Measurements from ENCODE around the gene CBY3.

DNA sequence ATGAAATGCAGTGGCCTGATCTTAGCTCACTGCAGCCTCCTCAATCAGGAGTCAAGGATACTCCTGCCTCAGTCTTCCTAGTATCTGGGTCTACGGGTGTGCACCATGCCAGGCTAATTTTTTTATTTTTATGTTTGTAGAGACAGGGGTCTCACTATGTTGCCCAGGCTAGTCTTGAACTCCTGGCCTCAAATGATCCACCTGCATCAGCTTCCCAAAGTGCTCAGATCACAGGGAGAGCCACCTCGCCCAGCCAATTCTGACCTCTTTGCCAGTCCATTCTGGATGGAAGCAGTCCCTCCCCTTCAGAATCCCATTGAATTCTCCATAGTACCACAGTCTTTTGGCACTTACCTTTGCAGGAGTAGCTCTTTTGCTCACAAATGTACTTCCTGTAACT lies 16.3 kb upstream of the CBY3 start:
- TF ChIP-seq, protein P1, sequence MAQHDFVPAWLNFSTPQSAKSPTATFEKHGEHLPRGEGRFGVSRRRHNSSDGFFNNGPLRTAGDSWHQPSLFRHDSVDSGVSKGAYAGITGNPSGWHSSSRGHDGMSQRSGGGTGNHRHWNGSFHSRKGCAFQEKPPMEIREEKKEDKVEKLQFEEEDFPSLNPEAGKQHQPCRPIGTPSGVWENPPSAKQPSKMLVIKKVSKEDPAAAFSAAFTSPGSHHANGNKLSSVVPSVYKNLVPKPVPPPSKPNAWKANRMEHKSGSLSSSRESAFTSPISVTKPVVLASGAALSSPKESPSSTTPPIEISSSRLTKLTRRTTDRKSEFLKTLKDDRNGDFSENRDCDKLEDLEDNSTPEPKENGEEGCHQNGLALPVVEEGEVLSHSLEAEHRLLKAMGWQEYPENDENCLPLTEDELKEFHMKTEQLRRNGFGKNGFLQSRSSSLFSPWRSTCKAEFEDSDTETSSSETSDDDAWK (CRISPR knock-in tag; IDR thresholded peaks at IDR 0.05), result no peak
- TF ChIP-seq, protein P2, sequence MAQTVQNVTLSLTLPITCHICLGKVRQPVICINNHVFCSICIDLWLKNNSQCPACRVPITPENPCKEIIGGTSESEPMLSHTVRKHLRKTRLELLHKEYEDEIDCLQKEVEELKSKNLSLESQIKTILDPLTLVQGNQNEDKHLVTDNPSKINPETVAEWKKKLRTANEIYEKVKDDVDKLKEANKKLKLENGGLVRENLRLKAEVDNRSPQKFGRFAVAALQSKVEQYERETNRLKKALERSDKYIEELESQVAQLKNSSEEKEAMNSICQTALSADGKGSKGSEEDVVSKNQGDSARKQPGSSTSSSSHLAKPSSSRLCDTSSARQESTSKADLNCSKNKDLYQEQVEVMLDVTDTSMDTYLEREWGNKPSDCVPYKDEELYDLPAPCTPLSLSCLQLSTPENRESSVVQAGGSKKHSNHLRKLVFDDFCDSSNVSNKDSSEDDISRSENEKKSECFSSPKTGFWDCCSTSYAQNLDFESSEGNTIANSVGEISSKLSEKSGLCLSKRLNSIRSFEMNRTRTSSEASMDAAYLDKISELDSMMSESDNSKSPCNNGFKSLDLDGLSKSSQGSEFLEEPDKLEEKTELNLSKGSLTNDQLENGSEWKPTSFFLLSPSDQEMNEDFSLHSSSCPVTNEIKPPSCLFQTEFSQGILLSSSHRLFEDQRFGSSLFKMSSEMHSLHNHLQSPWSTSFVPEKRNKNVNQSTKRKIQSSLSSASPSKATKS (CRISPR knock-in tag; IDR thresholded peaks at IDR 0.05), result no peak
- TF ChIP-seq, protein P3, sequence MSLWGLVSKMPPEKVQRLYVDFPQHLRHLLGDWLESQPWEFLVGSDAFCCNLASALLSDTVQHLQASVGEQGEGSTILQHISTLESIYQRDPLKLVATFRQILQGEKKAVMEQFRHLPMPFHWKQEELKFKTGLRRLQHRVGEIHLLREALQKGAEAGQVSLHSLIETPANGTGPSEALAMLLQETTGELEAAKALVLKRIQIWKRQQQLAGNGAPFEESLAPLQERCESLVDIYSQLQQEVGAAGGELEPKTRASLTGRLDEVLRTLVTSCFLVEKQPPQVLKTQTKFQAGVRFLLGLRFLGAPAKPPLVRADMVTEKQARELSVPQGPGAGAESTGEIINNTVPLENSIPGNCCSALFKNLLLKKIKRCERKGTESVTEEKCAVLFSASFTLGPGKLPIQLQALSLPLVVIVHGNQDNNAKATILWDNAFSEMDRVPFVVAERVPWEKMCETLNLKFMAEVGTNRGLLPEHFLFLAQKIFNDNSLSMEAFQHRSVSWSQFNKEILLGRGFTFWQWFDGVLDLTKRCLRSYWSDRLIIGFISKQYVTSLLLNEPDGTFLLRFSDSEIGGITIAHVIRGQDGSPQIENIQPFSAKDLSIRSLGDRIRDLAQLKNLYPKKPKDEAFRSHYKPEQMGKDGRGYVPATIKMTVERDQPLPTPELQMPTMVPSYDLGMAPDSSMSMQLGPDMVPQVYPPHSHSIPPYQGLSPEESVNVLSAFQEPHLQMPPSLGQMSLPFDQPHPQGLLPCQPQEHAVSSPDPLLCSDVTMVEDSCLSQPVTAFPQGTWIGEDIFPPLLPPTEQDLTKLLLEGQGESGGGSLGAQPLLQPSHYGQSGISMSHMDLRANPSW (CRISPR knock-in tag; IDR thresholded peaks at IDR 0.05; ENCODE audit: borderline replicate concordance), result no peak
- no peak for TF ChIP-seq MAFG (CRISPR knock-in tag; IDR thresholded peaks at IDR 0.05)
- TF ChIP-seq, protein P4, sequence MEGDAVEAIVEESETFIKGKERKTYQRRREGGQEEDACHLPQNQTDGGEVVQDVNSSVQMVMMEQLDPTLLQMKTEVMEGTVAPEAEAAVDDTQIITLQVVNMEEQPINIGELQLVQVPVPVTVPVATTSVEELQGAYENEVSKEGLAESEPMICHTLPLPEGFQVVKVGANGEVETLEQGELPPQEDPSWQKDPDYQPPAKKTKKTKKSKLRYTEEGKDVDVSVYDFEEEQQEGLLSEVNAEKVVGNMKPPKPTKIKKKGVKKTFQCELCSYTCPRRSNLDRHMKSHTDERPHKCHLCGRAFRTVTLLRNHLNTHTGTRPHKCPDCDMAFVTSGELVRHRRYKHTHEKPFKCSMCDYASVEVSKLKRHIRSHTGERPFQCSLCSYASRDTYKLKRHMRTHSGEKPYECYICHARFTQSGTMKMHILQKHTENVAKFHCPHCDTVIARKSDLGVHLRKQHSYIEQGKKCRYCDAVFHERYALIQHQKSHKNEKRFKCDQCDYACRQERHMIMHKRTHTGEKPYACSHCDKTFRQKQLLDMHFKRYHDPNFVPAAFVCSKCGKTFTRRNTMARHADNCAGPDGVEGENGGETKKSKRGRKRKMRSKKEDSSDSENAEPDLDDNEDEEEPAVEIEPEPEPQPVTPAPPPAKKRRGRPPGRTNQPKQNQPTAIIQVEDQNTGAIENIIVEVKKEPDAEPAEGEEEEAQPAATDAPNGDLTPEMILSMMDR (CRISPR knock-in tag; IDR thresholded peaks at IDR 0.05), result no peak
- no peak for TF ChIP-seq ZNF792 (CRISPR knock-in tag; IDR thresholded peaks at IDR 0.05)
- TF ChIP-seq, protein P5, sequence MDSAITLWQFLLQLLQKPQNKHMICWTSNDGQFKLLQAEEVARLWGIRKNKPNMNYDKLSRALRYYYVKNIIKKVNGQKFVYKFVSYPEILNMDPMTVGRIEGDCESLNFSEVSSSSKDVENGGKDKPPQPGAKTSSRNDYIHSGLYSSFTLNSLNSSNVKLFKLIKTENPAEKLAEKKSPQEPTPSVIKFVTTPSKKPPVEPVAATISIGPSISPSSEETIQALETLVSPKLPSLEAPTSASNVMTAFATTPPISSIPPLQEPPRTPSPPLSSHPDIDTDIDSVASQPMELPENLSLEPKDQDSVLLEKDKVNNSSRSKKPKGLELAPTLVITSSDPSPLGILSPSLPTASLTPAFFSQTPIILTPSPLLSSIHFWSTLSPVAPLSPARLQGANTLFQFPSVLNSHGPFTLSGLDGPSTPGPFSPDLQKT (CRISPR knock-in tag; IDR thresholded peaks at IDR 0.05; ENCODE audit: borderline replicate concordance), result no peak
- no peak for TF ChIP-seq ARNTL (CRISPR knock-in tag; IDR thresholded peaks at IDR 0.05)
- no peak for TF ChIP-seq MAFF (IDR thresholded peaks at IDR 0.05; ENCODE audit: low read depth, low read length)
- TF ChIP-seq RORA (CRISPR knock-in tag; IDR thresholded peaks at IDR 0.05), result no peak
- TF ChIP-seq CHD4 (IDR thresholded peaks at IDR 0.05; ENCODE audit: borderline replicate concordance, low read length), result no peak

All from HepG2 (cell line).